ENCODE measurements around the gene NKIRAS1.

GRCh38 chr3:23867400-23867799 lies 49.4 kb downstream of the NKIRAS1 start:
- TF ChIP-seq CTCF (IDR thresholded peaks at IDR 0.05): no peak
- TF ChIP-seq POLR2A (IDR thresholded peaks at IDR 0.05): no peak

Measured in thyroid gland (tissue), 4 donors.